HFF-Myc (cell line): ENCODE data around the gene THEMIS2.
A peak's percentile ranks its signal among the peaks of the same experiment; 100 is the strongest.
"Not testable (repeated sequence)": the region's sequence is repeated elsewhere in the genome, so short reads cannot be mapped to it uniquely, and the experiment has no call there.

Experiments used
- DNase-seq: peaks from one replicate; pipeline ENCODE4 v3.0.0-alpha.2; 2011; ENCODE audit warnings: low read depth; ENCODE audit errors: extremely low read depth
- H3K4me3 ChIP-seq: replicated peaks from 2 replicates; pipeline ENCODE4 v1.5.1; 2011; ENCODE audit warnings: low read depth, mild to moderate bottlenecking, control low read depth, low read length
- TF ChIP-seq, protein P1 (sequence below): IDR thresholded peaks from 2 replicates; pipeline ENCODE4 v1.5.1; 2012; ENCODE audit warnings: mild to moderate bottlenecking, low read depth, low read length, control low read depth; ENCODE audit errors: missing control alignments

THEMIS2 gene

DNA sequence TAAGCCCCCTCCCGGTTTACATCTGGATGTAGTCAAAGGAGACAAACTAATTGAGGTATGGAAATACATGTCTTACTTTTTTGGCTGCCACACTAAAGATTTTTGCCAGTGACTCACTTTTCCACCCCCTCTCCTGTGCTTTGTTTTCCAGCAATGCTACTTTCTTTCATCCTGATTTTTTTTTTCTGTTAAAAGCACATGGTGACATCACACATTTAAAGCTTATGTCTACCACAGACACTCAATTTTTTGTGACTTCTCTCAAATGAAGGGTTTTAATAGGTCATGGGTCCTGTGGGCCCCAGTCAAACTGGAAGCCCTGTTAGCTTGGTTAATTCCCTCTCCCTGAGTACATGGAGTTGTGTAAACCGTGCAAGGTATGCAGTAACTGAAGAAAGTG, 39.6 kb upstream of the THEMIS2 start:
- DNase-seq = peak; percentile 27
- peak overlapping the region; percentile 85 for H3K4me3 ChIP-seq
- TF ChIP-seq, protein P1, sequence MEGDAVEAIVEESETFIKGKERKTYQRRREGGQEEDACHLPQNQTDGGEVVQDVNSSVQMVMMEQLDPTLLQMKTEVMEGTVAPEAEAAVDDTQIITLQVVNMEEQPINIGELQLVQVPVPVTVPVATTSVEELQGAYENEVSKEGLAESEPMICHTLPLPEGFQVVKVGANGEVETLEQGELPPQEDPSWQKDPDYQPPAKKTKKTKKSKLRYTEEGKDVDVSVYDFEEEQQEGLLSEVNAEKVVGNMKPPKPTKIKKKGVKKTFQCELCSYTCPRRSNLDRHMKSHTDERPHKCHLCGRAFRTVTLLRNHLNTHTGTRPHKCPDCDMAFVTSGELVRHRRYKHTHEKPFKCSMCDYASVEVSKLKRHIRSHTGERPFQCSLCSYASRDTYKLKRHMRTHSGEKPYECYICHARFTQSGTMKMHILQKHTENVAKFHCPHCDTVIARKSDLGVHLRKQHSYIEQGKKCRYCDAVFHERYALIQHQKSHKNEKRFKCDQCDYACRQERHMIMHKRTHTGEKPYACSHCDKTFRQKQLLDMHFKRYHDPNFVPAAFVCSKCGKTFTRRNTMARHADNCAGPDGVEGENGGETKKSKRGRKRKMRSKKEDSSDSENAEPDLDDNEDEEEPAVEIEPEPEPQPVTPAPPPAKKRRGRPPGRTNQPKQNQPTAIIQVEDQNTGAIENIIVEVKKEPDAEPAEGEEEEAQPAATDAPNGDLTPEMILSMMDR = no peak

DNA sequence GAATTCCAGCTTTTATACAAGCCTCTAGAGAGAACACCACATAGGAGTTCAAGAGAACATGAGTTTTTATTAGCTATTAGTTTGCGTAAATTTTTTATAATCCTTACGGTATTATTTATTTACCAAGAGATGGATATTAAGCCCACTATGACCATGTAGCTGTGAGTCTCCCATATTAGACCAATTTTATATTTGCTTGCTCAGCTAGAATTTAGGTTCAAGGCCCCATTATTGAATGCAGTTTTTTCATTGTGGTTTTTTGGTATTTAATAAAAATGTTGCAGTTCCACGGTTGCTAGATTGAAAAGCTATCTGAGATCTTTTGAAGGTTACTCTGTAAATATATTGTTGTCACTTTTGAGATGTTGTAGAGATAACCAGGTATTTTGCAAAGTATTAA, 38.9 kb upstream of the THEMIS2 start:
- TF ChIP-seq, protein P1 = no peak
- DNase-seq = no peak
- no peak overlapping the region for H3K4me3 ChIP-seq

DNA sequence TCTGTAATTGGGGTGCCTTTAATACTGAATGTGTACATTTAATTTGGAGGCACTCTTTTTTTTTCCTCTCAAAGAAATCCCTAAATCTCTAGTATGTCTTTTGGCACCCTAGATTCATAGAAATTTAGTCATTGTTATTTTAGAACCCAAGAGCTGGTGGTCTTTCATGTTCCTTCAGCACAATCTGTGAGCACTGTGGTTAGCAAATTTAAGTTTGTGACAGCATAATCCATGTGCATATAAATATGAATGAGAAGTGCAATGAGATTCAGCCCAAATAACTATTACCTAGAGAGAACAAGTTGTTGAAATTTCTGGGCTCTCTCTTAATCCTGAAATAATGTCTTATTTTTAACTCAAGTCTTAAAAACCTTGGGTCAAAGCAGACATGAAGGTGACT, 37.3 kb upstream of the THEMIS2 start:
- TF ChIP-seq, protein P1 = no peak
- DNase-seq = no peak
- H3K4me3 ChIP-seq = no peak overlapping the region

DNA sequence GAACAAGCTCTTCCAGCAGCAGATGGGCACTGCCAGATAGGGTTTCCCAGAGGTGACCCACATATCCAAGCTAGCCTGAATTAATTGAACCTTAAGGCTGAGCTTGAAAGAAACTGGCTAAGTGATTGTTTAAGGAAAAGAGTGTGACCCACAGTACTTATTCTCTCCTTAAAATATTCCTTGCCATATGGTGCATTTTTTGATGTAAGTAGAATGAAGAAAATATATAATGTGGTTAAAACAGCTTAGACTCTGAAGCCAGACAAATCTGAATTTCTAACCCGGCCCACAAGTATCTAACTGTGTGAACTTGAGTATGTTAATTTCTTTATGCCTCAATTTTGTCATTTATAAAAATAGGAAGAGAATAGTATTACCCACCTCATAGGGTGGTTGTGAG, 36.8 kb upstream of the THEMIS2 start:
- no peak overlapping the region for H3K4me3 ChIP-seq
- no peak for DNase-seq
- TF ChIP-seq, protein P1 = no peak

DNA sequence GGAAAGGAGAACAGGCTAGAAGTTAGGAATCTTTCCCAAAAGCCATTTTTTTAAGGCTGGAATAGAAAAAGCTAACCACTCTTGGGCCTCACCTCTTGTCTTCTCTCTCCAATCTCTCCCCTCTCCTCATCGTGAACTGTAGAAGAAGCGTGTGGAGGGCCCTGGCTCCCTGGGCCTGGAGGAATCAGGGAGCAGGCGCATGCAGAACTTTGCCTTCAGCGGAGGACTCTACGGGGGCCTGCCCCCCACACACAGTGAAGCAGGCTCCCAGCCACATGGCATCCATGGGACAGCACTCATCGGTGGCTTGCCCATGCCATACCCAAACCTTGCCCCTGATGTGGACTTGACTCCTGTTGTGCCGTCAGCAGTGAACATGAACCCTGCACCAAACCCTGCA, 22.4 kb upstream of the THEMIS2 start:
- H3K4me3 ChIP-seq = no peak overlapping the region
- TF ChIP-seq, protein P1 = no peak
- no peak for DNase-seq

DNA sequence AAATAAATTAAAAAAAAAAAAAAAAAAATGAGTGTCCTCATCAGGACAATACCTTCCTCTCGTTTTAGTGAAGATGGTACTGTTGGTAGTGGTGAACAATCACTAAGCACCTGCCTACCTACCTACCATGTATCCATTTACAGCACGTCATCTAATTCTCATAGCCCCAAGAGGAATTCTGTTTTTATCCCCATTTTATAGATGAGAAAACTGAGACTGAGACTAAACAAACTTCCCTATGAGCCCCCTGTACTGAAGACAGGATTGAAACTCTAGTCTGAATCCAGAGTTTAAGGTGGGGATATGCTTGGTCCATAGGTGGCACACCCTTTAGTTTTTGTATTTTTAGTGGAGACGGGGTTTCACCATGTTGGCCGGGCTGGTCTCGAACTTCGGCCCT, 17.3 kb upstream of the THEMIS2 start:
- TF ChIP-seq, protein P1 = no peak
- H3K4me3 ChIP-seq = no peak overlapping the region
- no peak for DNase-seq

DNA sequence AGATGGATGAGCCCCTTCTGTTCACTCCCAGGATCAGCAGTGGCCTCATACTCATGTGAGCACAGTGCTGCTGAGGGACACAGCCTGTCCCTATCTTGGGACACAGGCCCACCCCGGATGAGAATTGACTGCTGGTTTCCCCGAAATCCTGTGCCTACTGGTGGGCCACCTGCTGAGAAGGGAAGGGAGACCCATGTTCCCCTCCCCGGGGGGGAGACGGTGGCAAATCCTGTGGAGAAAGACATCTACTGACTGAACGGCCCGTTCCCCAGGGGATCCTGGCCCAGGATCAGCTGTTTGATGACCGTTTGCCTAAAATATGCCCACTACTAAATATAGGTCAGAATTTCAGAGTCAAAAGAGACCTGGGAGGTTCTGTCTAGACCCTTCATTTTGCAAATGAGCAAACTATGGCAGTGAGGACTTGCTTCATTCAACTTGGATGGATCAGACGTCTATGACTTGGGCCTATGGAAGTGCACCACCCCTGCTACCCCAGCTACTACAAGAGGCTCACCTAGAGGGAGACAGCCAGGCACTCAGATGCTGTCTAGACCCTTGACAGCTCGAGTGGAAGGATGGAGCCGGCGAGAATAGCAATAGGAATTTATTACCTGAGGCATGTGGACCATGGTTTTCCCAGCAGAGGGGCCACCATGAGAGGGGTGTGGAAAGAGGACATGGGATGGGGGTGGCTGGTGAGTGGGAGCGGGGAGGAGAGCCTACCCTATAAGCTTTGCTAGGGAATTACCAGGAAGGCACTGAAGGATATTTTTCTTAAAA, 15.6 kb upstream of the THEMIS2 start:
- no peak overlapping the region for H3K4me3 ChIP-seq
- TF ChIP-seq, protein P1 = no peak
- DNase-seq = no peak

DNA sequence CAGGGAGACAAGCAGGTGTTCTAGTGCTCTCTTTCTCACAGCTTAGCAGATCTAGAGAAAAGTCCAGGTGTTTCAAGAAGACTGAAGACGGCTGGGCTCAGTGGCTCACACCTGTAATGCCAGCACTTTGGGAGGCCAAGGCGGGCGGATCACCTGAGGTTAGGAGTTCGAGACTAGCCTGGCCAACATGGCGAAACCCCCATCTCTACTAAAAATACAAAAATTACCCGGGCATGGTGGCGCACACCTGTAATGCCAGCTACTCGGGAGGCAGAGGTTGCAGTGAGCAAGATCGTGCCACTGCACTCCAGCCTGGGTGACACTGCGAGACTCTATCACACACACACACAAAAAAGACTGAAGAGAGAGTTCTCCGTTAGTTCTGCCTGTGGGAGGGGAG, 14.8 kb upstream of the THEMIS2 start:
- not testable (repeated sequence) for H3K4me3 ChIP-seq, DNase-seq
